Testis (tissue), 2 donors: ENCODE measurements around the gene LPP.

Experiments
- CTCF ChIP-seq, 3 experiments: fragments of 450-650 bp in 2 of 3; fragments of 200-600 bp in 1 of 3; sonication (generic) in 1 of 3; IDR thresholded peaks; one replicate each; pipeline ENCODE4 v1.5.1; 2016 to 2019; ENCODE audit warnings: antibody characterized with exemption in 3 of 3, mild to moderate bottlenecking in 2 of 3, moderate library complexity in 1 of 3
- POLR2A ChIP-seq: fragments of 450-650 bp; IDR thresholded peaks from one replicate; pipeline ENCODE4 v1.6.1; 2017; ENCODE audit warnings: antibody characterized with exemption, mild to moderate bottlenecking, moderate library complexity

- no peak for TF ChIP-seq CTCF (IDR thresholded peaks at IDR 0.05)
- no peak for TF ChIP-seq POLR2A
Observed at GRCh38 chr3:188760408-188760807, 606.5 kb downstream of the LPP start.
